ENCODE data around the gene RXRG.

DNA sequence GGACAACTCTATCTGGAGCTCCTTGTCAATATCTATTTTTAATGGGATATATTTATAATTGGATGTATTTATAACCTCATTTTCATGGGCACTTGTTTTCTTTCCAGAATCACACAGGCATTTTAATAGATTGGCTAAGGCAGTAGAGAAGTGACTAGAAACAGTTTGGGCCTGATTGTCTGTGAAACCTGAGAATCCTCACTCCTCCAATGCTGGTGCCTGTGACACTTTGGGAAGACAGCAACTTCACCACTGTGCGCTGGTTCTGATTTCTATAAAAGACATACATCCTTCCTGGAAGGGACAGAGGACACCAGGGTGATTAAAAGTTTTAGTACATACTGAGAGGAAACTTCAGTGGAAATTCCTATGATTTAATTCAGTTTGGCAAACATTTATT, 39.6 kb upstream of the RXRG start:
- TF ChIP-seq, protein P1, sequence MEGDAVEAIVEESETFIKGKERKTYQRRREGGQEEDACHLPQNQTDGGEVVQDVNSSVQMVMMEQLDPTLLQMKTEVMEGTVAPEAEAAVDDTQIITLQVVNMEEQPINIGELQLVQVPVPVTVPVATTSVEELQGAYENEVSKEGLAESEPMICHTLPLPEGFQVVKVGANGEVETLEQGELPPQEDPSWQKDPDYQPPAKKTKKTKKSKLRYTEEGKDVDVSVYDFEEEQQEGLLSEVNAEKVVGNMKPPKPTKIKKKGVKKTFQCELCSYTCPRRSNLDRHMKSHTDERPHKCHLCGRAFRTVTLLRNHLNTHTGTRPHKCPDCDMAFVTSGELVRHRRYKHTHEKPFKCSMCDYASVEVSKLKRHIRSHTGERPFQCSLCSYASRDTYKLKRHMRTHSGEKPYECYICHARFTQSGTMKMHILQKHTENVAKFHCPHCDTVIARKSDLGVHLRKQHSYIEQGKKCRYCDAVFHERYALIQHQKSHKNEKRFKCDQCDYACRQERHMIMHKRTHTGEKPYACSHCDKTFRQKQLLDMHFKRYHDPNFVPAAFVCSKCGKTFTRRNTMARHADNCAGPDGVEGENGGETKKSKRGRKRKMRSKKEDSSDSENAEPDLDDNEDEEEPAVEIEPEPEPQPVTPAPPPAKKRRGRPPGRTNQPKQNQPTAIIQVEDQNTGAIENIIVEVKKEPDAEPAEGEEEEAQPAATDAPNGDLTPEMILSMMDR (IDR thresholded peaks at IDR 0.05) = no peak
- TF ChIP-seq POLR2A (IDR thresholded peaks at IDR 0.05) = no peak

Measured in thyroid gland (tissue), 4 donors.